Neural cell (in vitro differentiated cells): ENCODE data around the gene BMP2K. TPM values are rescaled to one million over a fixed set of nuclear protein-coding genes. Genes with fewer than 3 reads are reported as not detected.

Source experiments
- H2AFZ ChIP-seq: fragments of 200-600, 300-800 bp; sonication (generic), shearing (Covaris generic); 2 replicates; pipeline ENCODE4 v1.6.0; 2014; ENCODE audit warnings: low read depth, mild to moderate bottlenecking, antibody characterized with exemption, low read length, moderate library complexity
- H3F3A ChIP-seq: fragments of 200-600 bp; shearing (Covaris generic); 2 replicates; pipeline ENCODE4 v1.6.1; 2016; ENCODE audit warnings: mild to moderate bottlenecking, moderate library complexity, mixed read lengths, antibody characterized with exemption, low read length; ENCODE audit not compliant: insufficient read depth, poor library complexity, severe bottlenecking
- H3K27ac ChIP-seq: fragments of 200-600, 300-800 bp; sonication (generic), shearing (Covaris generic); 2 replicates; pipeline ENCODE4 v1.5.1; 2014; ENCODE audit warnings: mild to moderate bottlenecking, low read length, moderate library complexity
- H3K27me3 ChIP-seq: fragments of 300-800, 200-600 bp; sonication (generic), shearing (Covaris generic); 2 replicates; pipeline ENCODE4 v1.6.0; 2014; ENCODE audit warnings: mild to moderate bottlenecking, low read depth, low read length, moderate library complexity; ENCODE audit not compliant: insufficient read depth
- H3K36me3 ChIP-seq: fragments of 300-800, 200-600 bp; sonication (generic), shearing (Covaris generic); 2 replicates; pipeline ENCODE4 v1.5.1; 2014; ENCODE audit warnings: mild to moderate bottlenecking, antibody characterized with exemption, low read length, moderate library complexity; ENCODE audit not compliant: insufficient read depth
- H3K4me2 ChIP-seq: fragments of 300-800, 200-600 bp; sonication (generic), shearing (Covaris generic); 2 replicates; pipeline ENCODE4 v1.6.0; 2014; ENCODE audit warnings: mild to moderate bottlenecking, low read length
- H3K4me3 ChIP-seq: fragments of 300-800, 200-600 bp; sonication (generic), shearing (Covaris generic); 2 replicates; pipeline ENCODE4 v1.5.1; 2014; ENCODE audit warnings: mild to moderate bottlenecking, low read length, moderate library complexity
- H3K79me2 ChIP-seq: fragments of 200-600 bp; shearing (Covaris generic); replicated peaks from 2 replicates; pipeline ENCODE4 v1.6.0; 2014; ENCODE audit warnings: mild to moderate bottlenecking, low read length, moderate library complexity; ENCODE audit not compliant: insufficient read depth
- H3K9ac ChIP-seq: fragments of 300-800, 200-600 bp; sonication (generic), shearing (Covaris generic); 2 replicates; pipeline ENCODE4 v1.6.1; 2016; ENCODE audit warnings: mild to moderate bottlenecking, low read length, mixed read lengths
- H3K9me2 ChIP-seq: fragments of 200-600 bp; shearing (Covaris generic); 2 replicates; pipeline ENCODE4 v1.6.1; 2016; ENCODE audit warnings: mild to moderate bottlenecking, low read length, mixed read lengths; ENCODE audit not compliant: insufficient read depth
- H3K9me3 ChIP-seq: fragments of 200-600, 300-800 bp; sonication (generic), shearing (Covaris generic); 2 replicates; pipeline ENCODE4 v1.6.1; 2016; ENCODE audit warnings: mild to moderate bottlenecking, mixed run types, low read length, moderate library complexity, mixed read lengths
- H4K20me1 ChIP-seq: fragments of 200-600 bp; shearing (Covaris generic); 2 replicates; pipeline ENCODE4 v1.6.1; 2016; ENCODE audit warnings: mild to moderate bottlenecking, mixed run types; ENCODE audit not compliant: insufficient read depth
- CTCF ChIP-seq: fragments of 450-650 bp; IDR thresholded peaks from 2 replicates; pipeline ENCODE4 v1.5.1; 2014; ENCODE audit warnings: antibody characterized with exemption, mild to moderate bottlenecking, moderate library complexity; ENCODE audit not compliant: poor library complexity, severe bottlenecking
- EP300 ChIP-seq: fragments of 450-650 bp; conservative IDR thresholded peaks from 2 replicates; pipeline ENCODE4 v1.6.1; 2014; ENCODE audit warnings: antibody characterized with exemption, mild to moderate bottlenecking, moderate library complexity; ENCODE audit not compliant: poor library complexity, severe bottlenecking
- EZH2 ChIP-seq: fragments of 200-600, 300-800 bp; shearing (Covaris generic), sonication (generic); IDR thresholded peaks from 2 replicates; pipeline ENCODE4 v1.6.1; 2014; ENCODE audit warnings: antibody characterized with exemption, low read length, borderline replicate concordance, mild to moderate bottlenecking; ENCODE audit not compliant: insufficient read depth, poor library complexity, severe bottlenecking
- MXI1 ChIP-seq: fragments of 450-650 bp; conservative IDR thresholded peaks from 2 replicates; pipeline ENCODE4 v1.6.1; 2014; ENCODE audit warnings: antibody characterized with exemption, mild to moderate bottlenecking; ENCODE audit not compliant: poor library complexity, severe bottlenecking
- RAD21 ChIP-seq: fragments of 450-650 bp; conservative IDR thresholded peaks from 2 replicates; pipeline ENCODE4 v1.6.1; 2014; ENCODE audit warnings: antibody characterized with exemption, mild to moderate bottlenecking, moderate library complexity
- REST ChIP-seq: IDR thresholded peaks from 2 replicates; pipeline ENCODE4 v1.6.1; 2012; ENCODE audit warnings: borderline replicate concordance
- SMC3 ChIP-seq: fragments of 450-650 bp; conservative IDR thresholded peaks from 2 replicates; pipeline ENCODE4 v1.6.1; 2014; ENCODE audit warnings: antibody characterized with exemption, mild to moderate bottlenecking, moderate library complexity; ENCODE audit not compliant: poor library complexity
- polyA plus RNA-seq: library from polyadenylated mRNA; depleted of rRNA; stranded (reverse); fragments of >200 nt; gene quantifications from 2 replicates; pipeline ENCODE4 v1.2.3, GENCODE V29; 2014

The BMP2K gene
- polyA plus RNA-seq, 1 donor from 2014 or later, result 14.7 TPM

GRCh38 chr4:78784236-78784865 is 8.2 kb downstream of the BMP2K start:
- H3K79me2 ChIP-seq, result peaks cover 44% of the 10 kb centered on the region
- H2AFZ ChIP-seq, result no peak overlapping the region
- no peaks in the 10 kb centered on the region for H3K9me2 ChIP-seq
- no peak for TF ChIP-seq SMC3
- TF ChIP-seq RAD21, result no peak
- no peak overlapping the region for H3K9ac ChIP-seq
- H3F3A ChIP-seq, result no peaks in the 10 kb centered on the region
- H3K27me3 ChIP-seq, result no peaks in the 10 kb centered on the region
- H3K36me3 ChIP-seq, result no peaks in the 10 kb centered on the region
- no peak overlapping the region for H3K4me2 ChIP-seq
- H3K27ac ChIP-seq, result no peak overlapping the region
- H3K4me3 ChIP-seq, result no peak overlapping the region
- H3K9me3 ChIP-seq, result no peaks in the 10 kb centered on the region
- no peaks in the 10 kb centered on the region for H4K20me1 ChIP-seq

- H3K9me2 ChIP-seq, result no peaks in the 10 kb centered on the region
- H3K27ac ChIP-seq, result no peak overlapping the region
- H3F3A ChIP-seq, result no peaks in the 10 kb centered on the region
- H3K9me3 ChIP-seq, result no peaks in the 10 kb centered on the region
- no peak overlapping the region for H3K4me2 ChIP-seq
- no peaks in the 10 kb centered on the region for H4K20me1 ChIP-seq
- H2AFZ ChIP-seq, result no peak overlapping the region
- no peaks in the 10 kb centered on the region for H3K36me3 ChIP-seq
- no peaks in the 10 kb centered on the region for H3K27me3 ChIP-seq
- peaks cover 37% of the 10 kb centered on the region for H3K79me2 ChIP-seq
- H3K4me3 ChIP-seq, result no peak overlapping the region
- TF ChIP-seq REST (no peak), RAD21 (no peak), EP300 (no peak), CTCF (no peak)
- no peak overlapping the region for H3K9ac ChIP-seq
Observed at GRCh38 chr4:78787392-78788006, 11.3 kb downstream of the BMP2K start.

GRCh38 chr4:78788007-78788889 is 12.1 kb downstream of the BMP2K start:
- Histone ChIP-seq H3F3A (no peaks in the 10 kb centered on the region), H3K9me3 (no peaks in the 10 kb centered on the region), H3K27ac (no peak overlapping the region), H3K9ac (no peak overlapping the region), H3K79me2 (peaks cover 37% of the 10 kb centered on the region), H3K36me3 (no peaks in the 10 kb centered on the region), H4K20me1 (no peaks in the 10 kb centered on the region), H3K4me2 (no peak overlapping the region), H2AFZ (no peak overlapping the region), H3K9me2 (no peaks in the 10 kb centered on the region), H3K4me3 (no peak overlapping the region), H3K27me3 (no peaks in the 10 kb centered on the region)
- TF ChIP-seq RAD21, result no peak
- no peak for TF ChIP-seq MXI1
- no peak for TF ChIP-seq EZH2
- TF ChIP-seq SMC3, result no peak
- TF ChIP-seq REST, result no peak
